GM10248 (cell line): ENCODE results near the gene LINC01488.

Experiments used
- CTCF ChIA-PET: fragments of 300-600 bp; sonication (Branson Sonifier 250); formaldehyde crosslinking; extraction: SDS; loops from one replicate; lab custom pipeline; 2021; ENCODE audit warnings: antibody characterized with exemption; lab: Yijun Ruan, JAX
- POLR2A ChIA-PET: fragments of 350-650 bp; sonication (Branson Sonifier 250); formaldehyde crosslinking; extraction: SDS; loops from one replicate; lab custom pipeline; 2020; ENCODE audit warnings: antibody characterized with exemption; lab: Yijun Ruan, JAX
- DNase-seq: peaks from one replicate; pipeline ENCODE4 v3.0.0; 2012; ENCODE audit errors: extremely low spot score
- TF ChIP-seq, protein P1 (sequence below): IDR thresholded peaks from 2 replicates; pipeline ENCODE4 v1.5.1; 2012; ENCODE audit warnings: mild to moderate bottlenecking, low read depth; ENCODE audit errors: extremely low read depth, missing control alignments, control extremely low read depth

Gene LINC01488

DNA sequence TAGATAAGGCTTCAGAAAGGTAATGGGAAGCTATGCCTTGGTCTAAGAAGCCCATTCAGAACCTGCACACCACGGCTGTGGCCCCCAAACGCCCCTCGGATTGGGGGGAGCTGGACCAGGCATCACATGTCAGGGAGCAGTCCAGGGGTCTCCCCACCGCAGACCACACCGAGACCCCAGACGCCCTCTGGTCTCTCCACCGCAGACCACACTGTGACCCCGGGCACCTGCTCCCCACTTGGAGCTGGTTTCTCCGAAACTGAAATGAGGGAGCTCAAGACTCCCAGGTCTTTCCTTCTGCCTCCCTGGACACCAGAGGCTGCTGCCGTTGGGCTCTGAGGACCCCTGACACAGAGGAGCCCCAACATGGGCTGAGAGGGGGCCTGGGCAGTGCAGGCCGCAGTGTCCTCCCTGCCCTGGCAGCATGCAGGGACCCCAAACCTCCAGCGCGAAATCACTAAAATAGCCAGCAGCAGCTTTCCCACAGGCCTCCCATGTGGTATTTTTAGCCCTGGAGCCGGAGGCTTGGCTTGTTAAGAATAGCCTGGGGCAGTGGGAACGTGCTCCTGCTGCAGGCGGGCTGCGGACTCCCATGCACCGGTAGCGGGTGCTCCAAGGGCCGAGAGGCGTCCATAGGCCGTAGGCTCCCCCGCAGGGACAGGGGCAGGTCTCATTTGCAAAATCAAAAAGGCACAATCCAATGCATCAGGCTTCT, 7.7 kb downstream of the LINC01488 start:
- ChIA-PET CTCF (interaction anchor here (1.0 kb wide), 1 partner anchor 13 kb away, joined by 3 read pairs; no protein-coding TSS in a partner anchor), POLR2A (no interaction called here)
- DNase-seq: no peak
- TF ChIP-seq, protein P1, sequence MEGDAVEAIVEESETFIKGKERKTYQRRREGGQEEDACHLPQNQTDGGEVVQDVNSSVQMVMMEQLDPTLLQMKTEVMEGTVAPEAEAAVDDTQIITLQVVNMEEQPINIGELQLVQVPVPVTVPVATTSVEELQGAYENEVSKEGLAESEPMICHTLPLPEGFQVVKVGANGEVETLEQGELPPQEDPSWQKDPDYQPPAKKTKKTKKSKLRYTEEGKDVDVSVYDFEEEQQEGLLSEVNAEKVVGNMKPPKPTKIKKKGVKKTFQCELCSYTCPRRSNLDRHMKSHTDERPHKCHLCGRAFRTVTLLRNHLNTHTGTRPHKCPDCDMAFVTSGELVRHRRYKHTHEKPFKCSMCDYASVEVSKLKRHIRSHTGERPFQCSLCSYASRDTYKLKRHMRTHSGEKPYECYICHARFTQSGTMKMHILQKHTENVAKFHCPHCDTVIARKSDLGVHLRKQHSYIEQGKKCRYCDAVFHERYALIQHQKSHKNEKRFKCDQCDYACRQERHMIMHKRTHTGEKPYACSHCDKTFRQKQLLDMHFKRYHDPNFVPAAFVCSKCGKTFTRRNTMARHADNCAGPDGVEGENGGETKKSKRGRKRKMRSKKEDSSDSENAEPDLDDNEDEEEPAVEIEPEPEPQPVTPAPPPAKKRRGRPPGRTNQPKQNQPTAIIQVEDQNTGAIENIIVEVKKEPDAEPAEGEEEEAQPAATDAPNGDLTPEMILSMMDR: no peak

- TF ChIP-seq, protein P1: no peak
- ChIA-PET CTCF (interaction anchor here (1.0 kb wide), 1 partner anchor 12 kb away, joined by 3 read pairs; no protein-coding TSS in a partner anchor), POLR2A (no interaction called here)
- DNase-seq: no peak
Measured at GRCh38 chr11:69489746-69490365, 8.4 kb downstream of the LINC01488 start.

GRCh38 chr11:69490516-69490915, 9.1 kb downstream of the LINC01488 start:
- POLR2A ChIA-PET: no interaction called here
- TF ChIP-seq, protein P1: no peak
- no peak for DNase-seq
- CTCF ChIA-PET: no interaction called here

DNA sequence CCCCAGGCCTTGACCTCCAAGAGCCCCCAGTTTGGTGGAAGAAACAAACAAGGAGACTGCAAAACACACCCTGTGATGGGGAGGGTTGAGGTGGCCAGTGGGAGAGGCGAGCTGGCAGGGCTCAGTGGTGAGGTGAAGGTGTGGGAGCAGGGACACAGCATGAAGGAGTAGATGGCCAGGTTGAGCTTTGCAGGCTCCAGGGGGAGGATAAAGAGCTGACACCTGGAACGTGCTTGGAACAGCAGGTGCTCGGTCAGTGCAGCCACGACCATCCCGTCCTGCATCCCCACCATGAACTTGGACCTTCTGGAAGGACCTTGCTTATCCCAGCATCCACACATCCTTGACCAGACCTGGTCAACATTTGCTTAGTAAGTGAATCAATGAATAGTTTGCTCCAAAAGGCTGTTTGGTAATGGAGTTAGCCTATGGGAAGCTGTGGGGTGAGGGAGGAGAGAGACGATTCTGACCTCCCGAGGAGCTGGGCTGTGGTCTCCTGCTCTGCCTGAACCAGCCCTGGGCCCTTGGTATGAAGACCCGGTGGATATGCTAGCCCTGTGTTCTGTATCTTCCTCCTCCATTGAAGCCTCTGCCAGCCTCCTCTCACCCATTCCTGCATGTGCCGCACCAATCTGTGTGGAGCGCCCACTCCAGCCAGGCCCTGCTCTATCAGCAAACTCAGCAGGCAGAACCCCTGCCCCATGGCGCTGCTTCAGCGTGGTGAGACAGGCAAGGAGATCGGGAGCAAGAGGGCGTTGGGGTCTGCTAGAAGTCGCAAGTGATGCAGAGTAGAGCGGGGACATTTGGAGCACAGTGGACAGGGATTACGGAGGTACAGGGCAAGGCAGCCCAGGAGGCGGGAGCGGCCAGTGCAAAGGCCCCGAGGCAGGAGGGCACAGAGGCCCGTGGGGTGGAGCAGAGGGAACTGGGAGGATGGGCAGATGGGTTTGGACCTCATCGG, 9.9 kb downstream of the LINC01488 start:
- POLR2A ChIA-PET: no interaction called here
- CTCF ChIA-PET: no interaction called here
- TF ChIP-seq, protein P1: no peak

DNA sequence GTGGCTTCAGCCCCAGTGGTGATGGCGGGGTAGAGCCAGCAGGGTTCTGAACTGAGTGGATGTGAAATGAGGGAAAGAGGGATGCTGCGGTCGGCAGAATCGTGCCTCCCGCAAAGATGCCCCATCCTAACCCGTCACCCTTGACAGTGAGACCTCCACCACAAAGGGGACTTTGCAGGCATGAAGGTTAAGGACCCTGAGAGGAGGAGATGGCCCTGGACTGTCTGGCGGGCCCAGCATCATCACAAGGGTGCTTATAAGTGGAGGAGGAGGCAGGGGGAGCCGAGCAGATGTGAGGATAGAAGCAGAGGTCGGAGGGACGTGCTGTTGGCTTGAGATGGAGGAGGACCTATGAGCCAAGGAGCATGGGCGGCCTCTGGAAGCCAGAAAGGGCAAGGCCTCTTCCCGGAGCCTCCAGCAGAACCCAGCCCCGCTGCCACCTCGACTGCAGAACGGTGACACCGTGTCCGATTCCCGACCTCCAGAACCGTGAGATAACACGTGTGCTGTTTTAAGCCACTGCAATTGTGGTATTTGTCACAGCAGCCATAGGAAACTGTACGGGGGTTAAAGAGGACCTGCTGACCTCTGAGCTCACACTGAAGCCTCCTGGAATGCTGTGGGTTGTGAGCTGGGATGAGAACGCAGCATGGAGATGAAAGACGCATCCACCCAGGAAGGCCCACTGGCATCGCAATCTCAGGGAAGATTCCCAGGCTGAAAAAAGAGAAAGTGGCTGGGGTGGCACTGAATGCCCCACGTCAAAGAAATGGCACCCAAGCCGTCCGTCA, 10.9 kb downstream of the LINC01488 start:
- TF ChIP-seq, protein P1: no peak
- ChIA-PET CTCF (no interaction called here), POLR2A (interaction anchor here (0.6 kb wide), 1 partner anchor 62 kb away, joined by 7 read pairs; no protein-coding TSS in a partner anchor)
- no peak for DNase-seq

More for the DNA sequence above, 9.9 kb downstream of the LINC01488 start:
- no peak for DNase-seq
